GM12864 (cell line): ENCODE results near the gene RPUSD4.

Experiments used
- DNase-seq: peaks from one replicate; pipeline ENCODE4 v3.0.0-alpha.2; 2011; ENCODE audit warnings: low read depth
- H3K4me3 ChIP-seq: 2 replicates; pipeline ENCODE4 v1.5.1; 2011; ENCODE audit warnings: mild to moderate bottlenecking, low read depth, low read length, control low read depth
- TF ChIP-seq, protein P1 (sequence below): IDR thresholded peaks from 2 replicates; pipeline ENCODE4 v1.5.1; 2011; ENCODE audit warnings: low read depth, mild to moderate bottlenecking, moderate library complexity, low read length, control low read depth, inconsistent platforms; ENCODE audit errors: missing control alignments

Gene RPUSD4

DNA sequence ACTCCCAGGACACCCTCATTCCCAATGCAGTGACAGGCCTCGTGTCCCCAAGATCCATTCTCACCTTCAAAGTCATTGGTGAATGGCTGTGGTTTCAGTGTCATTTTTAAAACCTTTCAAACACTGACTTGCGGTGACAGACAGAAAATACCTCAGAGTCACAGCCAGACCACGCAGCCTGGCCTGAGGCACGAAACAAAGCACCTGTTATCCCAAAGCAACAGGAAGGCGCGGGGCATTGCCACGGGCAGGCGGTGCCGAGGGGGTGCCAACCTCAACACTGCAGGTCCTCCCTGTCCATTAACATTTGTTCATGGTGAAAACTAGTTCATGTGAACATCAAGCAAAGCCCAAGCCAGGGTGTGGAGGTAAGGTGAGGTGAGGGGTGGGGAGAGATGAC, 38.2 kb downstream of the RPUSD4 start:
- no peak overlapping the region for H3K4me3 ChIP-seq
- TF ChIP-seq, protein P1, sequence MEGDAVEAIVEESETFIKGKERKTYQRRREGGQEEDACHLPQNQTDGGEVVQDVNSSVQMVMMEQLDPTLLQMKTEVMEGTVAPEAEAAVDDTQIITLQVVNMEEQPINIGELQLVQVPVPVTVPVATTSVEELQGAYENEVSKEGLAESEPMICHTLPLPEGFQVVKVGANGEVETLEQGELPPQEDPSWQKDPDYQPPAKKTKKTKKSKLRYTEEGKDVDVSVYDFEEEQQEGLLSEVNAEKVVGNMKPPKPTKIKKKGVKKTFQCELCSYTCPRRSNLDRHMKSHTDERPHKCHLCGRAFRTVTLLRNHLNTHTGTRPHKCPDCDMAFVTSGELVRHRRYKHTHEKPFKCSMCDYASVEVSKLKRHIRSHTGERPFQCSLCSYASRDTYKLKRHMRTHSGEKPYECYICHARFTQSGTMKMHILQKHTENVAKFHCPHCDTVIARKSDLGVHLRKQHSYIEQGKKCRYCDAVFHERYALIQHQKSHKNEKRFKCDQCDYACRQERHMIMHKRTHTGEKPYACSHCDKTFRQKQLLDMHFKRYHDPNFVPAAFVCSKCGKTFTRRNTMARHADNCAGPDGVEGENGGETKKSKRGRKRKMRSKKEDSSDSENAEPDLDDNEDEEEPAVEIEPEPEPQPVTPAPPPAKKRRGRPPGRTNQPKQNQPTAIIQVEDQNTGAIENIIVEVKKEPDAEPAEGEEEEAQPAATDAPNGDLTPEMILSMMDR = no peak
- no peak for DNase-seq

GRCh38 chr11:126172596-126173038, 38.8 kb downstream of the RPUSD4 start:
- no peak for DNase-seq
- no peak overlapping the region for H3K4me3 ChIP-seq
- TF ChIP-seq, protein P1 = no peak

DNA sequence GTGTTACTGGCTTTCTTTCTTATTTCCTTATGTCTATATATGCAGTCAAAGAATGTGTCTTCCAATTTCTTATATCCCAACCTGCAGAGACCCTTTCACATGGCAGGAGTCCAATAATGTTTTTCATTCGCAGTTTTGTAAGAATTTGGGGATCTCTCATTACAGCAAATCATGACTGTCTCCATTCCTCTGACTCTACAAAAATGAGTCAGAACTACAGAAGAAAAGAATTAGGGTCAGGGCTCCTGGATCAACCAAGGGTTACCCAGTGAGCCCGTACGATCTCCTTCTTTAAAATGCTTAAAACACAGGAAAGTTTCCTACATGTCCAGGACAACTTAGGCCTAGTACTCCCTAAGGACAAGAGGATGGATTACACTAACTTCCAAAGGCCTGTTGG, 42.2 kb downstream of the RPUSD4 start:
- TF ChIP-seq, protein P1 = no peak
- no peak overlapping the region for H3K4me3 ChIP-seq
- DNase-seq = no peak

GRCh38 chr11:126167488-126167887, 44.0 kb downstream of the RPUSD4 start:
- TF ChIP-seq, protein P1 = no peak
- no peak for DNase-seq
- H3K4me3 ChIP-seq = no peak overlapping the region

- TF ChIP-seq, protein P1 = no peak
- no peak for DNase-seq
- no peak overlapping the region for H3K4me3 ChIP-seq
Measured at GRCh38 chr11:126166413-126166812, 45.0 kb downstream of the RPUSD4 start.

GRCh38 chr11:126165757-126166156, 45.7 kb downstream of the RPUSD4 start:
- TF ChIP-seq, protein P1 = no peak
- H3K4me3 ChIP-seq = no peak overlapping the region
- DNase-seq = no peak

GRCh38 chr11:126165311-126165720, 46.1 kb downstream of the RPUSD4 start:
- no peak for DNase-seq
- TF ChIP-seq, protein P1 = no peak

More at GRCh38 chr11:126165311-126165720, 46.1 kb downstream of the RPUSD4 start:
- H3K4me3 ChIP-seq = no peak overlapping the region
